HUES48 (cell line): ENCODE results near the gene SLC6A17.

ENCODE experiments used
- H3K27ac ChIP-seq: one replicate; pipeline ENCODE4 v1.7.0; 2013; ENCODE audit warnings: low read depth, low read length, inconsistent platforms
- H3K27me3 ChIP-seq: 2 replicates; pipeline ENCODE4 v1.6.1; 2013; ENCODE audit warnings: mild to moderate bottlenecking, low read length; ENCODE audit not compliant: control insufficient read depth, insufficient read depth
- H3K36me3 ChIP-seq: 2 replicates; pipeline ENCODE4 v1.6.1; 2013; ENCODE audit warnings: low read length; ENCODE audit not compliant: control insufficient read depth, insufficient read depth
- H3K4me1 ChIP-seq: 2 replicates; pipeline ENCODE4 v1.6.1; 2013; ENCODE audit warnings: mild to moderate bottlenecking, low read length; ENCODE audit not compliant: control insufficient read depth, insufficient read depth
- H3K4me3 ChIP-seq: 2 replicates; pipeline ENCODE4 v1.5.1; 2013; ENCODE audit warnings: mild to moderate bottlenecking, low read depth, low read length
- H3K9ac ChIP-seq: 2 replicates; pipeline ENCODE4 v1.6.1; 2013; ENCODE audit warnings: mild to moderate bottlenecking, low read depth, low read length, moderate library complexity
- H3K9me3 ChIP-seq: 2 replicates; pipeline ENCODE4 v1.6.1; 2013; ENCODE audit warnings: low read length; ENCODE audit not compliant: control insufficient read depth, insufficient read depth

The SLC6A17 gene

DNA sequence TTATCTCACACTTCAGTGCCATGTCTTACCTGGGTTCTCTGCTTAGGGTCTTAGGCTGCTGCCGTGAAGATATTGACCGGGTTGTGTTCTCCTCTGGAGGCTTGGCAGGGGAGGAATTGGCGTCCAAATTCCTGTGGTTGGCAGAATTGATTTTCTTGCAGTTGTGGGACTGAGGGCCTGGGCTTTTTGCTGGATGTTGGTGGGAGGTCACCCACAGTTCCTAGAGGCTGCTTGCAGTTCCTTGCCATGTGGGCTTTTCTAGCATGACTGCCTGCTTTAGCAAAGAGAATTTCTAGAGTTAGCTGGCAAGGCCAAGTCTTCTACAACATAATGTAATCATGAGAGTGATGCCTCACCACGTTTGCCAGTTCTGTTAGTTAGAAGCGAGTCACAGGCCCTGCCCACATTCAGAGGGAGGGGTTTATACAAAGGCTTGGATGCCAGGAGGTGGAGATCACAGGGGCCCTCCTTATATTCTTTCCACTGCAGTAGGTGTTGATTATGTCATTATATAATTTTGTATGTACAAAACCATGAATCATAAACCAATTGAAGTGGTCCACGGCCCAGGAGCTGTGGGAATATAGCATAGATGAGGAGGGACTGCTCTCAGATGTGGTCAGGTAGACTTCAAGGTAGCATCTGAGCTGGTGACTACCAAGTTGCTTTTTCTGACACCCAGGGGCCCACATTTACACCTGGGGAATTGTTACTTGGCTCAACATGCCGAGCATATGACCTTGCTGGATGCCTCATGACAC lies 31.5 kb upstream of the SLC6A17 start:
- H3K4me1 ChIP-seq, result no peaks in the 10 kb centered on the region
- H3K36me3 ChIP-seq, result no peaks in the 10 kb centered on the region
- H3K4me3 ChIP-seq, result no peak overlapping the region
- H3K9ac ChIP-seq, result no peak overlapping the region
- H3K9me3 ChIP-seq, result no peaks in the 10 kb centered on the region; the same call in 1 of the 2 replicates
- peaks cover 2% of the 10 kb centered on the region; the same call in 1 of the 2 replicates for H3K27me3 ChIP-seq
- no peak overlapping the region for H3K27ac ChIP-seq

- no peaks in the 10 kb centered on the region for H3K4me1 ChIP-seq
These were observed 30.5 kb upstream of the SLC6A17 start for GRCh38 chr1:110119843-110120242.

GRCh38 chr1:110120960-110121561 lies 29.2 kb upstream of the SLC6A17 start:
- no peaks in the 10 kb centered on the region for H3K27me3 ChIP-seq
- H3K9ac ChIP-seq, result no peak overlapping the region
- no peaks in the 10 kb centered on the region for H3K4me1 ChIP-seq
- H3K9me3 ChIP-seq, result no peaks in the 10 kb centered on the region; the same call in 1 of the 2 replicates
- no peak overlapping the region for H3K27ac ChIP-seq
- no peaks in the 10 kb centered on the region for H3K36me3 ChIP-seq
- no peak overlapping the region for H3K4me3 ChIP-seq

More at GRCh38 chr1:110119843-110120242, 30.5 kb upstream of the SLC6A17 start:
- Histone ChIP-seq H3K9ac (no peak overlapping the region), H3K36me3 (no peaks in the 10 kb centered on the region), H3K9me3 (no peaks in the 10 kb centered on the region; the same call in 1 of the 2 replicates), H3K4me3 (no peak overlapping the region), H3K27me3 (no peaks in the 10 kb centered on the region), H3K27ac (no peak overlapping the region)

DNA sequence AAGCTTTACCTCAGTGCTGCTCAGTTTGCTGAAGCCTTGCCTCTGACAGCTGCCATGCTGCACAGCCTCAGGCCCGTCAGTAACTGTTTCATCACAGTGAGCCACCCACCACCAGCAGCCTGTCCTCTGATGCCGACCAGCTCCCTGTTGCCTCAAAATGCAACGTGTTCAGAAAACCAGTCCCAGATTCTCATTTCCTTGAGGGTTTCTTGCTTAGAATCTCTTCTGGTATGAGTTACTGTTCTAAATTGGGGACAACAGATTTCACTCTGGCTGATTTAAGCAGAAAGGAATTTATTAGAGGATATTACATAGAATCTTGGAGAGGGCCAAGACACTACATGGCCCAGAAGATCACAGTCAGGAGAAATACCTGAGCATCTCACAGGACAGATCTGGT lies 27.1 kb upstream of the SLC6A17 start:
- Histone ChIP-seq H3K27me3 (peaks cover 2% of the 10 kb centered on the region; the same call in 1 of the 2 replicates), H3K4me1 (no peaks in the 10 kb centered on the region), H3K9ac (no peak overlapping the region), H3K36me3 (no peaks in the 10 kb centered on the region), H3K9me3 (no peaks in the 10 kb centered on the region; the same call in 1 of the 2 replicates), H3K27ac (no peak overlapping the region), H3K4me3 (no peak overlapping the region)

DNA sequence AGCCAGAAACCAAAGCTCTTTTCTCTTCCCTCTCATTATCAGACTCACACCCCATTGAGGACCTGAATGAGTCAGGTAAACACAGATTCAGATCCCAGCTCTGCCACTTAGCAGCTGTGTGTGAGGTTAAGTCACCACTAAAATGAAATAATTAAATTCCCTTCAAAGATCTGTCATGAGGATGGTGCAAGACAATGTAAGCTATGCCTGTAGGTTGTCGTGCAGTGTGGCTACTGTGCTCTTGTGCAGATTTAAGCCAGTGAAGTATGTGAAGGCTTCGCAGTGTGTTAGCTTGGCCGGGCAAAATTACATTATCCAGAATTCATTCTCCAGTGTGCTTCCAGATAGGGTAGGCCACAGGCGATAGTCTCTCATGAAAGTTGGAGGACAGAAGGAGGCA lies 24.5 kb upstream of the SLC6A17 start:
- H3K36me3 ChIP-seq, result no peaks in the 10 kb centered on the region
- H3K27ac ChIP-seq, result no peak overlapping the region
- no peak overlapping the region for H3K9ac ChIP-seq
- no peak overlapping the region for H3K4me3 ChIP-seq
- H3K27me3 ChIP-seq, result peaks cover 26% of the 10 kb centered on the region
- peaks cover 2% of the 10 kb centered on the region for H3K4me1 ChIP-seq
- H3K9me3 ChIP-seq, result no peaks in the 10 kb centered on the region

DNA sequence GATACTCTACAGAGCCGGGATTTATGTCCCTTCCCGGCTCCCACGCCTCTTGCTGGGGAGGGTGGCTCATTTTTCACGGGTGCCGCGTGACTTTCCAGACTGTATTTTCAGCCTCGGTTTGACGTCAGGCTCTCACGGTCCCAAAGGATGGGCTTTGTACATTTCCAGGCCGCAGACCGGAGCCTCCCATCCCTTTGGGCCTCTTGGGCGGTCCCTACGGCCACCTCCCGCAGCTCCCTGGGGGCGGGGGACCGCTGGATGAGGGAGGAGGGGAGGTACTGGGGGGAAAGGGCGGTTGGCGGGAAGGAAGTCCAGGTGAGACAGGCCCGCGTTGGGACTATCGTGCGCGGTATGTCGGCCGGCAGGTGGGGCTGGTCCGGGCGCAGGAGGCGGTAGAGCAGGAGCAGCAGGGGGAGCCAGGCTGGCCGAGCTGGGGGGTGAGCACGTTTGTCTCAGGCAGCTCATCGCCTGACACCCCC lies 20.1 kb upstream of the SLC6A17 start:
- peaks cover 29% of the 10 kb centered on the region for H3K27me3 ChIP-seq
- H3K9me3 ChIP-seq, result no peaks in the 10 kb centered on the region
- no peak overlapping the region for H3K9ac ChIP-seq
- H3K4me1 ChIP-seq, result peaks cover 5% of the 10 kb centered on the region
- no peak overlapping the region for H3K27ac ChIP-seq
- no peaks in the 10 kb centered on the region for H3K36me3 ChIP-seq
- H3K4me3 ChIP-seq, result no peak overlapping the region

GRCh38 chr1:110130989-110131388 lies 19.3 kb upstream of the SLC6A17 start:
- Histone ChIP-seq H3K27ac (no peak overlapping the region), H3K9me3 (no peaks in the 10 kb centered on the region), H3K27me3 (peaks cover 29% of the 10 kb centered on the region), H3K36me3 (no peaks in the 10 kb centered on the region), H3K4me1 (peaks cover 5% of the 10 kb centered on the region), H3K9ac (no peak overlapping the region), H3K4me3 (no peak overlapping the region)

- no peaks in the 10 kb centered on the region for H3K36me3 ChIP-seq
- peaks cover 29% of the 10 kb centered on the region for H3K27me3 ChIP-seq
- H3K4me1 ChIP-seq, result peaks cover 19% of the 10 kb centered on the region
- no peak overlapping the region for H3K4me3 ChIP-seq
- no peak overlapping the region for H3K9ac ChIP-seq
- no peaks in the 10 kb centered on the region for H3K9me3 ChIP-seq
- no peak overlapping the region for H3K27ac ChIP-seq
These were observed 17.6 kb upstream of the SLC6A17 start for GRCh38 chr1:110132682-110133081.

GRCh38 chr1:110133436-110133835 lies 16.9 kb upstream of the SLC6A17 start:
- peaks cover 19% of the 10 kb centered on the region for H3K4me1 ChIP-seq
- H3K36me3 ChIP-seq, result no peaks in the 10 kb centered on the region
- no peak overlapping the region for H3K9ac ChIP-seq
- H3K9me3 ChIP-seq, result no peaks in the 10 kb centered on the region
- peaks cover 29% of the 10 kb centered on the region for H3K27me3 ChIP-seq
- H3K4me3 ChIP-seq, result no peak overlapping the region
- H3K27ac ChIP-seq, result no peak overlapping the region

- Histone ChIP-seq H3K36me3 (no peaks in the 10 kb centered on the region), H3K4me1 (peaks cover 19% of the 10 kb centered on the region), H3K4me3 (no peak overlapping the region), H3K27ac (no peak overlapping the region), H3K9me3 (no peaks in the 10 kb centered on the region), H3K9ac (no peak overlapping the region), H3K27me3 (peaks cover 24% of the 10 kb centered on the region)
These were observed 16.2 kb upstream of the SLC6A17 start for GRCh38 chr1:110134050-110134595.

GRCh38 chr1:110135246-110135645 lies 15.0 kb upstream of the SLC6A17 start:
- Histone ChIP-seq H3K27me3 (peaks cover 13% of the 10 kb centered on the region), H3K9me3 (no peaks in the 10 kb centered on the region), H3K4me1 (peaks cover 19% of the 10 kb centered on the region), H3K27ac (no peak overlapping the region), H3K9ac (no peak overlapping the region), H3K36me3 (no peaks in the 10 kb centered on the region), H3K4me3 (no peak overlapping the region)
